HEK293T (cell line): ENCODE data around the gene GOLT1A.

ENCODE experiments used
- CTCF ChIA-PET: fragments of 350-600 bp; formaldehyde crosslinking; extraction: SDS; loops from one replicate; lab custom pipeline; 2021; ENCODE audit warnings: antibody characterized with exemption, inconsistent platforms; lab: Yijun Ruan, JAX
- POLR2A ChIA-PET: fragments of 350-600 bp; formaldehyde crosslinking; extraction: SDS; loops from one replicate; lab custom pipeline; 2020; ENCODE audit warnings: antibody characterized with exemption, inconsistent platforms; lab: Yijun Ruan, JAX
- DNase-seq: peaks from one replicate; pipeline ENCODE4 v3.0.0; 2012; ENCODE audit warnings: mixed read lengths; ENCODE audit errors: extremely low spot score
- ARNT ChIP-seq: fragments of 450-650 bp; IDR thresholded peaks from 2 replicates; pipeline ENCODE4 v1.6.1; 2017; ENCODE audit warnings: mild to moderate bottlenecking
- BHLHE40 ChIP-seq: fragments of 450-650 bp; IDR thresholded peaks from 2 replicates; pipeline ENCODE4 v1.6.1; 2016; ENCODE audit warnings: mild to moderate bottlenecking, moderate library complexity, borderline replicate concordance
- CTBP1 ChIP-seq: fragments of 450-650 bp; IDR thresholded peaks from 2 replicates; pipeline ENCODE4 v1.6.1; 2016; ENCODE audit warnings: borderline replicate concordance
- ELF4 ChIP-seq: fragments of 450-650 bp; IDR thresholded peaks from 2 replicates; pipeline ENCODE4 v1.6.1; 2017; ENCODE audit warnings: antibody characterized with exemption
- FOXA1 ChIP-seq: fragments of 450-650 bp; IDR thresholded peaks from 2 replicates; pipeline ENCODE4 v1.6.1; 2016; ENCODE audit warnings: mild to moderate bottlenecking
- FOXK2 ChIP-seq: fragments of 450-650 bp; IDR thresholded peaks from 2 replicates; pipeline ENCODE4 v1.6.1; 2016; ENCODE audit warnings: mild to moderate bottlenecking
- FOXM1 ChIP-seq: fragments of 450-650 bp; IDR thresholded peaks from 2 replicates; pipeline ENCODE4 v1.6.1; 2017; ENCODE audit warnings: mild to moderate bottlenecking, borderline replicate concordance
- HDGF ChIP-seq: fragments of 450-650 bp; IDR thresholded peaks from 2 replicates; pipeline ENCODE4 v1.6.1; 2017; ENCODE audit warnings: antibody characterized with exemption, borderline replicate concordance
- L3MBTL2 ChIP-seq: fragments of 450-650 bp; conservative IDR thresholded peaks from 2 replicates; pipeline ENCODE4 v1.6.1; 2016; ENCODE audit warnings: mild to moderate bottlenecking
- LEF1 ChIP-seq: fragments of 450-650 bp; IDR thresholded peaks from 2 replicates; pipeline ENCODE4 v1.6.1; 2017; ENCODE audit warnings: mild to moderate bottlenecking, borderline replicate concordance
- NFRKB ChIP-seq: fragments of 450-650 bp; IDR thresholded peaks from 2 replicates; pipeline ENCODE4 v1.6.1; 2016; ENCODE audit warnings: mild to moderate bottlenecking, moderate library complexity
- PKNOX1 ChIP-seq: fragments of 450-650 bp; IDR thresholded peaks from 2 replicates; pipeline ENCODE4 v1.6.1; 2016
- SP1 ChIP-seq: fragments of 450-650 bp; IDR thresholded peaks from 2 replicates; pipeline ENCODE4 v1.6.1; 2017
- SUZ12 ChIP-seq: fragments of 450-650 bp; IDR thresholded peaks from 2 replicates; pipeline ENCODE4 v1.6.1; 2016; ENCODE audit warnings: mild to moderate bottlenecking
- TARDBP ChIP-seq: fragments of 450-650 bp; IDR thresholded peaks from 2 replicates; pipeline ENCODE4 v1.6.1; 2016
- ZNF384 ChIP-seq: fragments of 450-650 bp; IDR thresholded peaks from 2 replicates; pipeline ENCODE4 v1.6.1; 2016

Gene GOLT1A

DNA sequence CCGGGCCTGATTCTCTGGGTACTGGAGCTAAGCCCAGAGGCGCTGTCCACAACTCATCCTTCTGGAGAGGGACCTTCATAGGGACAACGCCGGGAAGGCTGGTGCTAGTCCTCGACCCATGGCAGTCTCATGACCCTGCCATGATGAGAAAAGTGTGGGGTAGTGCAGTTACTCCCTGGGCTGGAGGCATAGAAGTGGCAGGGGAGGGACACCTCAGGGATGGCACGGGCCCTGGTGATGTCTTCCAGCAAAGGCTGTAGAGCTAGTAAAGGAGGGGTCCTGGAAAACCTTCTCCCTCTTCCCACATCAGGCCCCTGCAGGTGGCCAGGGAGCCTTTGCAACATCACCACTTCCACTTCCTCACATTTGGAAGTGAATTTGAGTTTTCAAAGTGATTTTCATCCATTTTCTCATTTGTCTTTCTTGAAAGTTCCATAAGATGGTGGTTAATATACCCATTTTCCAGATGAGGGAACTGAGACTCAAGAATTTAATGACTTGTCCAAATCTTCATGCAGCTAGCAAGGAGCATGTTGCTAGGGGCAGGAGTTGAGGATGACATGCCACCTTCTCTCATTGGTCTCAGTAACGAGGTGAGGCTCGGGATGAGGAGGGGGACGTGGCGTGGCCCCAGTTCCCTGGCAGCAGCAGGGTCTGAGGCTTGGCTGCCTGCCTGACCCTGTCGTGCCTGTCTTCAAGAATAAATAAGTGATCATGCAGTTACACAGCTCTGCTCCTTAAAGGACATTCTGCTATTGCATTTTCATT, 3.3 kb upstream of the GOLT1A start:
- no peak for DNase-seq
- TF ChIP-seq ARNT: no peak
- no peak for TF ChIP-seq TARDBP
- TF ChIP-seq ZNF384: no peak
- TF ChIP-seq CTBP1: no peak
- TF ChIP-seq FOXM1: no peak
- TF ChIP-seq ELF4: no peak
- TF ChIP-seq HDGF: no peak
- TF ChIP-seq SP1: no peak
- TF ChIP-seq FOXA1: no peak
- CTCF ChIA-PET: interaction anchor here (1.6 kb wide), 1 partner anchor 10 kb away, joined by 9 read pairs; no protein-coding TSS in a partner anchor
- POLR2A ChIA-PET: no interaction called here

- TF ChIP-seq FOXA1: no peak
- TF ChIP-seq SUZ12: no peak
- no peak for TF ChIP-seq TARDBP
- TF ChIP-seq FOXM1: no peak
- no peak for TF ChIP-seq L3MBTL2
- TF ChIP-seq NFRKB: no peak
- no peak for TF ChIP-seq HDGF
- no peak for TF ChIP-seq ZNF384
- no peak for TF ChIP-seq FOXK2
- TF ChIP-seq SP1: no peak
- DNase-seq: no peak
- POLR2A ChIA-PET: interaction anchor here (0.7 kb wide), 1 partner anchor 58 kb away, joined by 3 read pairs; no protein-coding TSS in a partner anchor
- CTCF ChIA-PET: interaction anchor here (1.6 kb wide), 1 partner anchor 9 kb away, joined by 9 read pairs; no protein-coding TSS in a partner anchor
Measured at GRCh38 chr1:204216236-204216635, 2.4 kb upstream of the GOLT1A start.

DNA sequence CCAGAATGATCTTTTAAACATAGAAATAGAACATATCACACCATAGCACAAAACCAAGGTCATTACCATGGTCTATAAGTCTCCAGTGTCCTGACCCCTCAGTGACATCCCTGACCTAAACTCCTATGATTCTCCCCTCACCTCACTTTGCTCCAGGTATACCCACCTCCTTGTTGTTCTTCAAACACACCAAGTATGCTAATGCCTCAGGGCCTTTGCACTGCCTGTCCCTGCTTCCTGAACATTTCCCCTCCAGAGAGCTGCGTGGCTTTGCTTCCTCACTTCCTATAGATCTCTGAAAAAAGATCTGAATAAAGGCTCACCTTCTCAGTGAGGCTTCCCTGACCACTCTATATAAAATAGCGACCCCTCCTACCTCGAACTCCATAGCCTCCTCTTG, 1.1 kb downstream of the GOLT1A start:
- CTCF ChIA-PET: no interaction called here
- no peak for DNase-seq

DNA sequence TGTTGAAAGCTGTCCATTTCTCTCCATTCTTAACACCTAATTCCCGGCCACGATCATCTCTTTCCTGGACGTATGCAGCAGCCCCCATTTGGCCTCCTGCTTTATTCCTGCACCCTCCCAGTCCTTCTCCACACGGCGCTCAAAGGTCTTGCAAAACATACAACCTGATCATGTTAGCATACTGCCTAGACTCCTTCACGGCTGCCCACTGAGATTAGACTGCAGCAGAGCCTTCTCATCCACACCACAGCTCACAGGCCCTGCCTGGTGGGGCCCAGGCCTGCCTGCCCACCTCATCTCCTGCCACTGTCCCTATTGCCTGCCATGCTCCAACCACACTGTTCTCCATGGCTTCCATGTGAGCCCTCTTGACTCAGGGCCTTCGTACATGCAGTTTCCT, 2.7 kb downstream of the GOLT1A start:
- DNase-seq: no peak
- CTCF ChIA-PET: interaction anchor here (0.6 kb wide), 1 partner anchor 426 kb away, joined by 3 read pairs; no protein-coding TSS in a partner anchor
- POLR2A ChIA-PET: no interaction called here
- no peak for TF ChIP-seq CTBP1
- no peak for TF ChIP-seq SUZ12
- TF ChIP-seq ELF4: no peak
- TF ChIP-seq PKNOX1: no peak

More for the DNA sequence above, 1.1 kb downstream of the GOLT1A start:
- TF ChIP-seq ZNF384: no peak
- POLR2A ChIA-PET: no interaction called here

DNA sequence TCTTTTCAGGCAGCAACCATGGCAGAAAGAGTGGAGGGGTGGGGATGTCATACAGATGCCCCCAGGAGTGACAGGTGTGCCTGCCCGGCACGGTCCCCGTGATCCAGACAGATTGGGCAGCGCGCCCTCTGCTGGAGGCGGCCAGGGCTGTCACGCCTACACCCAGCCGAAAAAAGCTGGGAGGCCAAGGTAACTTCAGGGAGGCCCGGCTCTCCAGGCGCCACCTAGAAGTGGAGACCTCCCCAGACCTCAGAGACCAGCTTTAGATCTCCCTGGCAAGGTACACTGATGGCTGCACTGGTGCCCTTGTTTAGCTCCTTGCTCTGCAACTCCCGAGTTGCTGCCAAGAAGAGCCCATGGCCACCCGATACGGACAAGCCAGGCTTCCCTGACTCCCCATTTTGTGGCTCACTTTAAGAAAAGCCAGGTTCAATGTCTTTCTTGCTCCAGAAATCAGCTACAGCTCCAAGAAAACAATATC, 6.6 kb downstream of the GOLT1A start:
- TF ChIP-seq CTBP1 (no peak), FOXK2 (no peak), PKNOX1 (peak; percentile 82), ZNF384 (no peak), SP1 (no peak), LEF1 (no peak)
- DNase-seq: peak; percentile 91
- ChIA-PET POLR2A (interaction anchor here (1.2 kb wide), 1 partner anchor 9 kb away, joined by 3 read pairs; no protein-coding TSS in a partner anchor), CTCF (interaction anchor here (0.5 to 2.3 kb wide), 20 partner anchors 9 to 286 kb away, joined by 3 to 19 read pairs (median 4); partner anchors contain the start of genes KISS1 and REN)

GRCh38 chr1:204206121-204206520, 7.7 kb downstream of the GOLT1A start:
- ChIA-PET POLR2A (no interaction called here), CTCF (interaction anchor here (0.5 to 2.3 kb wide), 8 partner anchors 8 to 63 kb away, joined by 3 to 18 read pairs (median 4); partner anchors contain the start of gene GOLT1A)
- TF ChIP-seq FOXM1 (no peak), PKNOX1 (no peak), CTBP1 (no peak), FOXK2 (no peak), HDGF (no peak), ARNT (no peak), BHLHE40 (no peak), SP1 (no peak), TARDBP (no peak), LEF1 (no peak), FOXA1 (no peak), ZNF384 (no peak), L3MBTL2 (no peak), ELF4 (no peak), SUZ12 (no peak), NFRKB (no peak)
- DNase-seq: no peak
